ENCODE measurements around the gene PHACTR4.
"Not testable (repeated sequence)": the region's sequence is repeated elsewhere in the genome, so short reads cannot be mapped to it uniquely, and the experiment has no call there.

The PHACTR4 gene

DNA sequence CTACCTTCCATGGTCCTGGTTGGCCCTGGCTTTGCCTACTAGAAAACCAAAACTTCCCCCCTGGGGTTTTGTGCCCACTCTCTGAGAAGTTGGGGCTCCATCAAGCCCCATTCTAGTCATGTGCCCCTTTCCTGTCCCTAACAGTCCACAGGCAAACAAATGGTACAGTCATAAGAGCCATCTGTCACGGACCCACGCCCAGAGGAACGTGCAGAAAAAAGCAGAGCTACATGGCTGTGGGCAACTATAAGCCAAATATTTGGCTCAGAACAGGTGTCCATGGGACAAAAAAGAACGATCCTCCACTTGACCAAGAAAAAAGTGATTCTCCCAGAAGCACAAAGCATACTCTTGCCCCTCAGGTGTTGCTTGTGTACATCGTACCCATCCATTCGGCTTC is 168.7 kb downstream of the PHACTR4 start:
- intact Hi-C loops (cut with DNase I): no loop called here

DNA sequence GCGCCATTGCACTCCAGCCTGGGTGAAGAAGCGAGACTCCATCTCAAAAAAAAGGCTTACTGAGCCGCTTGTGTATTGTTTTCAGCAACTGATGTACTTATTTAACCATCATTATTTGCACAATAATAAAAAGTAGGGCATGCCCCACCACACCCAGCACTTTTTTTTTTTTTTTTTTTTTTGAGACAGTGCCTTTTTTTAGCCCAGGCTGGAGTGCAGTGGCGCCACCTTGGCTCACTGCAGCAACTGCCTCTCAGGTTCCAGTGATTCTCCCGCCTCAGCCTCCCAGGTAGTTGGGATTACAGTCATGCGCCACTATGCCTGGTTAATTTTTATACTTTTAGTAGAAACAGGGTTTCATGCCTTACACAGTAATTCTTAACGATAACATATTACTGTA is 171.1 kb downstream of the PHACTR4 start:
- intact Hi-C loops (cut with DNase I): no loop called here
- no peak for DNase-seq

More for the DNA sequence above, 168.7 kb downstream of the PHACTR4 start:
- no peak for DNase-seq

DNA sequence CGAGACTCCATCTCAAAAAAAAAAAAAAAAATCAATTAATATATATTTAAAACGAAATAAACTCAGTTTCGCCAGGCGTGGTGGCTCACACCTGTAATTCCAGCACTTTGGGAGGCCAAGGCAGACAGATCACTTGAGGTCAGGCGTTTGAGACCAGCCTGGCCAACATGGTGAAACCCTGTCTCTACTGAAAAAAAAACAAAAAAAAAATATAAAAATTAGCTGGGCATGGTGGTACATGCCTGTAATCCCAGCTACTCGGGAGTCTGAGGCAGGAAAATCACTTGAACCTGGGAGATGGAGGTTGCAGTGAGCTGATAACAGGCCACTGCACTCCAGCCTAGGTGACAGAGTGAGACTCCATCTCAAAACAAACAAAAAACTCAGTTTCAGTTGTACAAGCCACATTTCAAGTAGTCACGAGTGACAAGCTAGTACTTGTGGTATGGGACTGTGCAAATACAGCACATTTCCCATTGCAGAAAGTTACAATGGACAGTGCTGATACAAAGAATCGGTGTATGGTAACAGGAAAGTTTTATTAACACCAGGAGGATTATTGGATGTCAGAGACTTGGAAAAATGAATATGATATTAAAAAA is 172.0 kb downstream of the PHACTR4 start:
- intact Hi-C loops (cut with DNase I); DNase-seq: not testable (repeated sequence)

DNA sequence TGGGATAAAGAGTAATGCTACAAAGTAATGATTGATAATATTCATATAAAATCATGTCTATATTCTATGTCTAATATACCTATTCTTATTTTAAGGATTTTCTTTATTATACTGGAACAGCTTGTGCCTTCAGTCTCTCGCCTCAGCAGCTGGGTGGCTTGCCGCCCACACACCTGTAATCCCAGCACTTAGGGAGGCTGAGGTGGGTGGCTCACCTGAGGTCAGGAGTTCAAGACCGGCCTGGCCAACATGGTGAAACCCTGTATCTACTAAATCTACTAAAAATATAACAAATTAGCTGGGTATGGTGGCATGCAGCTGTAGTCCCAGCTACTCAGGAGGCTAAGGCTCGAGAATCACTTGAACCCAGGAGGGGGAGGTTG is 175.7 kb downstream of the PHACTR4 start:
- DNase-seq: peak in 18 of 42 donors; percentile 2 to 53 (median 20)
- intact Hi-C loops (cut with DNase I): no loop called here

DNA sequence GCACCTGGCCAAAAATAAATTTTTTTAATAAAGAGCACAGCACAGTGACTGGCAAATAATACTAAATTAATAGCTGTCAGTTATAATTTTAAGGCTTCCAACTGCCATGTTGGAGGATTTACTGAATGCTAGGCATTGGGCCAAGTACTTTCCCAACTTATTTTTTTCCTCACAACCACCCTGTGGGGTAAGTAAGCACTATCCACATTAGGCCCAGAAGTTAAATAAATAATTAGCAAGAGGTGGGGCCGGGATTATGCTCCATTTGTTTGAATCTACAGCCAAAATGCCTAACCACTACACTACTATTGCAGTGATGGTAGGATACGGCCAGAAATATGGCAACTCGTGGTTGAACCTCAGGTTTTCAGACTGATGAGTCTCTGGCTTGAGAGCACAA is 178.8 kb downstream of the PHACTR4 start:
- DNase-seq: no peak
- intact Hi-C loops (cut with DNase I): no loop called here

All from head of caudate nucleus (tissue), 42 donors.